Lower lobe of right lung (tissue), 2 donors: Measurements from ENCODE around the gene ASIC2. TPM values are rescaled to one million over a fixed set of nuclear protein-coding genes. Genes with fewer than 3 reads are reported as not detected.

Experiments
- ATAC-seq, 2 donors: fragments of 200-7000 bp; cut with Tn5 transposase; one replicate each; pipeline ENCODE4 v1.9.1; 2020 to 2022; ENCODE audit warnings: mild to moderate bottlenecking in 2 of 2, moderate library complexity in 2 of 2
- DNase-seq: peaks from one replicate; pipeline ENCODE4 v3.0.0-alpha.2; 2020
- H3K27ac ChIP-seq: fragments of 200-600 bp; one replicate; pipeline ENCODE4 v1.8.0; 2022
- H3K27me3 ChIP-seq: fragments of 200-600 bp; one replicate; pipeline ENCODE4 v1.8.0; 2022; ENCODE audit warnings: low read depth
- H3K36me3 ChIP-seq: fragments of 200-600 bp; one replicate; pipeline ENCODE4 v1.8.0; 2022; ENCODE audit warnings: mild to moderate bottlenecking
- H3K4me1 ChIP-seq: fragments of 200-600 bp; one replicate; pipeline ENCODE4 v1.8.0; 2022
- H3K4me3 ChIP-seq: fragments of 200-600 bp; one replicate; pipeline ENCODE4 v1.8.0; 2022; ENCODE audit warnings: mild to moderate bottlenecking
- H3K9me3 ChIP-seq: fragments of 200-600 bp; one replicate; pipeline ENCODE4 v1.8.0; 2022
- CTCF ChIP-seq: fragments of 200-600 bp; IDR thresholded peaks from one replicate; pipeline ENCODE4 v1.8.0; 2022; ENCODE audit warnings: antibody characterized with exemption, mild to moderate bottlenecking
- intact Hi-C: fragments of 100-400 bp; cut with DNase I; formaldehyde crosslinking; loops from one replicate; pipeline ENCODE4 v1.11.0; 2022
- total RNA-seq: library from RNA; stranded (reverse); fragmentation: NEBNext Ultra II Directional; extraction: Animal tissue kit (Norgen Biotek cat#: 25700); gene quantifications from one replicate; pipeline ENCODE4 v1.2.1, GENCODE V29; 2021
- donor health status: DM: no; HTN: yes; CAD: no; lungs with severe emphysema.

Gene ASIC2
- total RNA-seq, 1 donor from 2014 or later = not detected

GRCh38 chr17:33169580-33170285 lies 123.4 kb downstream of the ASIC2 start:
- intact Hi-C loops = no loop called here
- H3K4me1 ChIP-seq = no peaks in the 10 kb centered on the region

GRCh38 chr17:33167736-33168135 lies 125.4 kb downstream of the ASIC2 start:
- TF ChIP-seq CTCF = no peak
- Histone ChIP-seq H3K27me3 (peaks cover 10% of the 10 kb centered on the region), H3K9me3 (no peaks in the 10 kb centered on the region), H3K36me3 (no peaks in the 10 kb centered on the region), H3K4me3 (no peak overlapping the region), H3K4me1 (no peaks in the 10 kb centered on the region), H3K27ac (no peak overlapping the region)
- intact Hi-C loops = no loop called here
- DNase-seq (no peak), ATAC-seq (no peak)

More at GRCh38 chr17:33169580-33170285, 123.4 kb downstream of the ASIC2 start:
- Histone ChIP-seq H3K9me3 (no peaks in the 10 kb centered on the region), H3K27ac (no peak overlapping the region), H3K4me3 (no peak overlapping the region), H3K27me3 (no peaks in the 10 kb centered on the region), H3K36me3 (no peaks in the 10 kb centered on the region)
- TF ChIP-seq CTCF = no peak
- ATAC-seq (no peak), DNase-seq (no peak)

DNA sequence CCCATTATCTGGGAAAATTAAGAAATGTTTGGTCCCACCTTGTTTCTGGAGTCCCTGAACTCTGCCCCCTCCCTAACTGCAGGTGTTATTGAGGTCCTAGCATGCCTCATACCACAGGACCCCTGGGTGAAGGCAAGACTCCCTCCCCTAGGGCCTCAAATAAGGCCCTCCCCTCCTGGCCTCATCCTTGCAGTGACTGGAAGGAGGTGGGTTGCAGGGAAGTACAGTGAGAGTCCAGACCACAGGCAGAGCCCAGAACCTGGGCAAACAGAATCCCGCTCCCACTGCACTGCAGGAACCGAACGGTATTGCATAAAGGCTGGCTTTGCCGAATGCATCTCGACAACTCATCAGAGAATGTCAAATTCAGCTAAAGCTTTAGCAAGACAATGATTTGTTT lies 126.6 kb downstream of the ASIC2 start:
- H3K27ac ChIP-seq = no peak overlapping the region
- DNase-seq = no peak
- no peaks in the 10 kb centered on the region for H3K36me3 ChIP-seq
- H3K4me1 ChIP-seq = no peaks in the 10 kb centered on the region
- no peak overlapping the region for H3K4me3 ChIP-seq
- no peak for ATAC-seq
- H3K9me3 ChIP-seq = no peaks in the 10 kb centered on the region
- no peak for TF ChIP-seq CTCF
- peaks cover 10% of the 10 kb centered on the region for H3K27me3 ChIP-seq
- intact Hi-C loops = no loop called here

GRCh38 chr17:33164169-33164881 lies 128.8 kb downstream of the ASIC2 start:
- no peak overlapping the region for H3K27ac ChIP-seq
- DNase-seq = no peak
- H3K27me3 ChIP-seq = peaks cover 10% of the 10 kb centered on the region
- no peak for TF ChIP-seq CTCF
- intact Hi-C loops = no loop called here
- no peaks in the 10 kb centered on the region for H3K36me3 ChIP-seq
- ATAC-seq = no peak
- H3K9me3 ChIP-seq = no peaks in the 10 kb centered on the region
- H3K4me1 ChIP-seq = no peaks in the 10 kb centered on the region
- H3K4me3 ChIP-seq = no peak overlapping the region

- no peaks in the 10 kb centered on the region for H3K4me1 ChIP-seq
- no peak for DNase-seq
- intact Hi-C loops = no loop called here
- ATAC-seq = no peak
- no peak for TF ChIP-seq CTCF
- no peak overlapping the region for H3K27ac ChIP-seq
- H3K27me3 ChIP-seq = peaks cover 17% of the 10 kb centered on the region
- no peaks in the 10 kb centered on the region for H3K9me3 ChIP-seq
- no peak overlapping the region for H3K4me3 ChIP-seq
- H3K36me3 ChIP-seq = no peaks in the 10 kb centered on the region
Measured at GRCh38 chr17:33163533-33164168, 129.4 kb downstream of the ASIC2 start.
